OCI-LY3 (cell line): ENCODE measurements around the gene PLVAP.

Source experiments
- H2AFZ ChIP-seq: fragments of 200-600, 300-600 bp; shearing (Covaris generic); 2 replicates; pipeline ENCODE4 v1.6.0; 2014; ENCODE audit warnings: antibody characterized with exemption, low read depth, low read length
- H3K27ac ChIP-seq: fragments of 200-600, 300-600 bp; sonication (generic); 2 replicates; pipeline ENCODE4 v1.5.1; 2014; ENCODE audit warnings: mild to moderate bottlenecking, low read length, moderate library complexity, mixed read lengths
- H3K27me3 ChIP-seq: fragments of 200-600, 300-600 bp; sonication (generic); 2 replicates; pipeline ENCODE4 v1.6.1; 2014; ENCODE audit warnings: low read depth, low read length, mixed read lengths
- H3K36me3 ChIP-seq: fragments of 200-600, 300-600 bp; sonication (generic); replicated peaks from 2 replicates; pipeline ENCODE3; 2014; ENCODE audit warnings: low read depth, low read length, mixed read lengths
- H3K4me1 ChIP-seq: fragments of 300-600, 200-600 bp; sonication (generic); 2 replicates; pipeline ENCODE4 v1.6.1; 2014; ENCODE audit warnings: low read length, mixed read lengths
- H3K4me2 ChIP-seq: fragments of 200-600, 300-600 bp; sonication (generic); 2 replicates; pipeline ENCODE4 v1.6.1; 2014; ENCODE audit warnings: low read length, mixed read lengths
- H3K4me3 ChIP-seq: fragments of 300-600, 200-600 bp; sonication (generic); 2 replicates; pipeline ENCODE4 v1.5.1; 2014; ENCODE audit warnings: antibody characterized with exemption, mild to moderate bottlenecking, low read length, moderate library complexity
- H3K79me2 ChIP-seq: fragments of 300-600, 200-600 bp; shearing (Covaris generic); 2 replicates; pipeline ENCODE4 v1.6.1; 2014; ENCODE audit warnings: mild to moderate bottlenecking, low read length, mixed read lengths
- H3K9ac ChIP-seq: fragments of 300-600, 200-600 bp; shearing (Covaris generic); 2 replicates; pipeline ENCODE4 v1.6.0; 2014; ENCODE audit warnings: mild to moderate bottlenecking, low read length, moderate library complexity
- H3K9me3 ChIP-seq: fragments of 200-600, 300-600 bp; shearing (Covaris generic); 2 replicates; pipeline ENCODE4 v1.6.1; 2014; ENCODE audit warnings: low read length, mixed read lengths; ENCODE audit not compliant: insufficient read depth
- H4K20me1 ChIP-seq: fragments of 200-600, 300-600 bp; sonication (generic); 2 replicates; pipeline ENCODE4 v1.6.1; 2016; ENCODE audit warnings: low read length, mixed read lengths; ENCODE audit not compliant: insufficient read depth
- CTCF ChIP-seq: fragments of 200-600, 300-600 bp; sonication (generic); IDR thresholded peaks from 2 replicates; pipeline ENCODE4 v1.5.1; 2014; ENCODE audit warnings: antibody characterized with exemption, low read length, low read depth
- EZH2phosphoT487 ChIP-seq: fragments of 200-600 bp; shearing (Covaris generic); IDR thresholded peaks from 2 replicates; pipeline ENCODE4 v1.6.1; 2018; ENCODE audit warnings: antibody characterized with exemption, mixed run types, low read depth

The PLVAP gene

GRCh38 chr19:17309198-17309964, 67.8 kb downstream of the PLVAP start, which contains the start of gene DDA1:
DDA1 (plus strand) TSS chr19:17309563; CDS start chr19:17309655, 92 bp downstream.
- Histone ChIP-seq H3K36me3 (peaks cover 11% of the 10 kb centered on the region), H3K27ac (peak within 1 kb of the TSS; percentile 47), H3K79me2 (peaks cover 53% of the 10 kb centered on the region), H3K4me1 (peaks cover 21% of the 10 kb centered on the region), H3K4me2 (peak within 1 kb of the TSS; percentile 87), H4K20me1 (peaks cover 12% of the 10 kb centered on the region; the same call in 1 of the 2 replicates), H2AFZ (no peak within 1 kb of the TSS), H3K9ac (peak within 1 kb of the TSS; percentile 91), H3K27me3 (no peaks in the 10 kb centered on the region), H3K4me3 (peak within 1 kb of the TSS; percentile 98), H3K9me3 (no peaks in the 10 kb centered on the region)
- TF ChIP-seq EZH2phosphoT487 (no peak), CTCF (no peak)

GRCh38 chr19:17307876-17308377, 69.2 kb downstream of the PLVAP start:
- Histone ChIP-seq H3K4me3 (no peak overlapping the region), H3K4me1 (peaks cover 26% of the 10 kb centered on the region), H3K9me3 (no peaks in the 10 kb centered on the region), H3K27me3 (no peaks in the 10 kb centered on the region), H3K27ac (no peak overlapping the region), H2AFZ (no peak overlapping the region), H3K79me2 (peaks cover 50% of the 10 kb centered on the region), H3K4me2 (no peak overlapping the region), H3K36me3 (peaks cover 5% of the 10 kb centered on the region), H3K9ac (no peak overlapping the region), H4K20me1 (peaks cover 12% of the 10 kb centered on the region; the same call in 1 of the 2 replicates)
- TF ChIP-seq EZH2phosphoT487 (no peak), CTCF (no peak)

- Histone ChIP-seq H3K36me3 (no peaks in the 10 kb centered on the region), H3K4me2 (peak overlapping the region; percentile 77), H3K9ac (peak overlapping the region; percentile 73), H3K4me1 (peaks cover 33% of the 10 kb centered on the region), H3K4me3 (peak overlapping the region; percentile 83), H2AFZ (peak overlapping the region; percentile 13; the same call in 1 of the 2 replicates), H3K79me2 (peaks cover 36% of the 10 kb centered on the region), H3K9me3 (no peaks in the 10 kb centered on the region), H4K20me1 (0 out of 2 replicates have a peak, but pooled peaks cover 5% of the 10 kb centered on the region), H3K27me3 (no peaks in the 10 kb centered on the region), H3K27ac (peak overlapping the region; percentile 75)
- no peak for TF ChIP-seq EZH2phosphoT487
Observed at GRCh38 chr19:17306285-17306714, 70.8 kb downstream of the PLVAP start.

- H3K9ac ChIP-seq: peak within 1 kb of the TSS; percentile 73
Observed at GRCh38 chr19:17305517-17306284, 71.4 kb downstream of the PLVAP start, which contains the start of gene MRPL34. MRPL34 (plus strand) TSS chr19:17305872; CDS start chr19:17305893, 21 bp downstream.

More at GRCh38 chr19:17305517-17306284, 71.4 kb downstream of the PLVAP start, which contains the start of gene MRPL34:
- Histone ChIP-seq H4K20me1 (0 out of 2 replicates have a peak, but pooled peaks cover 5% of the 10 kb centered on the region), H3K36me3 (no peaks in the 10 kb centered on the region), H3K4me2 (peak within 1 kb of the TSS; percentile 77), H3K4me1 (peaks cover 31% of the 10 kb centered on the region), H3K9me3 (no peaks in the 10 kb centered on the region), H2AFZ (peak within 1 kb of the TSS; percentile 60; the same call in 1 of the 2 replicates), H3K79me2 (peaks cover 30% of the 10 kb centered on the region), H3K27ac (peak within 1 kb of the TSS; percentile 75), H3K4me3 (peak within 1 kb of the TSS; percentile 83), H3K27me3 (no peaks in the 10 kb centered on the region)
- TF ChIP-seq EZH2phosphoT487 (no peak), CTCF (peak; percentile 79)
